ENCODE results near the gene PDE12. TPM values are rescaled to one million over a fixed set of nuclear protein-coding genes. Genes with fewer than 3 reads are reported as not detected.

The PDE12 gene
- polyA plus RNA-seq, 1 of the 3 experiments (the other 2 are of a cell fraction) = 7.4 TPM

- TF ChIP-seq PBX3 (IDR thresholded peaks at IDR 0.05) (no peak), NFIC (IDR thresholded peaks at IDR 0.05; ENCODE audit: borderline replicate concordance) (no peak; the same call in 1 of the 2 replicates), RCOR1 (IDR thresholded peaks at IDR 0.05; ENCODE audit: low read length) (no peak), ELF1 (IDR thresholded peaks at IDR 0.05) (peak; percentile 99), YY1 (IDR thresholded peaks at IDR 0.05; ENCODE audit: low read depth) (0 out of 2 replicates have a peak, but pooled peaks have one; percentile 60), MXI1 (IDR thresholded peaks at IDR 0.05; ENCODE audit: low read depth, low read length) (no peak), RXRA (IDR thresholded peaks at IDR 0.05; ENCODE audit: borderline replicate concordance, low read depth) (no peak), FOXJ3 (CRISPR knock-in tag; IDR thresholded peaks at IDR 0.05) (no peak), TCF12 (IDR thresholded peaks at IDR 0.05) (no peak; the same call in 1 of the 2 replicates), TEAD4 (IDR thresholded peaks at IDR 0.05; ENCODE audit: borderline replicate concordance, insufficient read depth) (no peak), JUND (IDR thresholded peaks at IDR 0.05) (no peak)
- TF ChIP-seq, protein P1, sequence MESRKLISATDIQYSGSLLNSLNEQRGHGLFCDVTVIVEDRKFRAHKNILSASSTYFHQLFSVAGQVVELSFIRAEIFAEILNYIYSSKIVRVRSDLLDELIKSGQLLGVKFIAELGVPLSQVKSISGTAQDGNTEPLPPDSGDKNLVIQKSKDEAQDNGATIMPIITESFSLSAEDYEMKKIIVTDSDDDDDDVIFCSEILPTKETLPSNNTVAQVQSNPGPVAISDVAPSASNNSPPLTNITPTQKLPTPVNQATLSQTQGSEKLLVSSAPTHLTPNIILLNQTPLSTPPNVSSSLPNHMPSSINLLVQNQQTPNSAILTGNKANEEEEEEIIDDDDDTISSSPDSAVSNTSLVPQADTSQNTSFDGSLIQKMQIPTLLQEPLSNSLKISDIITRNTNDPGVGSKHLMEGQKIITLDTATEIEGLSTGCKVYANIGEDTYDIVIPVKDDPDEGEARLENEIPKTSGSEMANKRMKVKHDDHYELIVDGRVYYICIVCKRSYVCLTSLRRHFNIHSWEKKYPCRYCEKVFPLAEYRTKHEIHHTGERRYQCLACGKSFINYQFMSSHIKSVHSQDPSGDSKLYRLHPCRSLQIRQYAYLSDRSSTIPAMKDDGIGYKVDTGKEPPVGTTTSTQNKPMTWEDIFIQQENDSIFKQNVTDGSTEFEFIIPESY (IDR thresholded peaks at IDR 0.05; ENCODE audit: borderline replicate concordance, low read depth) = no peak
- TF ChIP-seq, protein P2, sequence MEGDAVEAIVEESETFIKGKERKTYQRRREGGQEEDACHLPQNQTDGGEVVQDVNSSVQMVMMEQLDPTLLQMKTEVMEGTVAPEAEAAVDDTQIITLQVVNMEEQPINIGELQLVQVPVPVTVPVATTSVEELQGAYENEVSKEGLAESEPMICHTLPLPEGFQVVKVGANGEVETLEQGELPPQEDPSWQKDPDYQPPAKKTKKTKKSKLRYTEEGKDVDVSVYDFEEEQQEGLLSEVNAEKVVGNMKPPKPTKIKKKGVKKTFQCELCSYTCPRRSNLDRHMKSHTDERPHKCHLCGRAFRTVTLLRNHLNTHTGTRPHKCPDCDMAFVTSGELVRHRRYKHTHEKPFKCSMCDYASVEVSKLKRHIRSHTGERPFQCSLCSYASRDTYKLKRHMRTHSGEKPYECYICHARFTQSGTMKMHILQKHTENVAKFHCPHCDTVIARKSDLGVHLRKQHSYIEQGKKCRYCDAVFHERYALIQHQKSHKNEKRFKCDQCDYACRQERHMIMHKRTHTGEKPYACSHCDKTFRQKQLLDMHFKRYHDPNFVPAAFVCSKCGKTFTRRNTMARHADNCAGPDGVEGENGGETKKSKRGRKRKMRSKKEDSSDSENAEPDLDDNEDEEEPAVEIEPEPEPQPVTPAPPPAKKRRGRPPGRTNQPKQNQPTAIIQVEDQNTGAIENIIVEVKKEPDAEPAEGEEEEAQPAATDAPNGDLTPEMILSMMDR (IDR thresholded peaks at IDR 0.05) = no peak; the same call in 1 of the 2 replicates
- TF ChIP-seq, protein P3, sequence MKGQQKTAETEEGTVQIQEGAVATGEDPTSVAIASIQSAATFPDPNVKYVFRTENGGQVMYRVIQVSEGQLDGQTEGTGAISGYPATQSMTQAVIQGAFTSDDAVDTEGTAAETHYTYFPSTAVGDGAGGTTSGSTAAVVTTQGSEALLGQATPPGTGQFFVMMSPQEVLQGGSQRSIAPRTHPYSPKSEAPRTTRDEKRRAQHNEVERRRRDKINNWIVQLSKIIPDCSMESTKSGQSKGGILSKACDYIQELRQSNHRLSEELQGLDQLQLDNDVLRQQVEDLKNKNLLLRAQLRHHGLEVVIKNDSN (IDR thresholded peaks at IDR 0.05; ENCODE audit: borderline replicate concordance, low read depth) = 0 out of 2 replicates have a peak, but pooled peaks have one; percentile 13
These were observed 41.3 kb downstream of the PDE12 start, which contains the start of gene ARF4 (continued) for GRCh38 chr3:57597127-57597923.
